Natural killer cell (primary cell): ENCODE data around the gene TRPM5. TPM values are rescaled to one million over a fixed set of nuclear protein-coding genes. Genes with fewer than 3 reads are reported as not detected.

Experiments used
- ATAC-seq, 3 donors: fragments of 150-1000 bp in 2 of 3; fragments of 200-7000 bp in 1 of 3; cut with Tn5 transposase; 1 replicate in 1 of 3; 2 replicates in 2 of 3; pipeline ENCODE4 v1.10.0; 2021; ENCODE audit warnings: mild to moderate bottlenecking in 2 of 3, moderate library complexity in 2 of 3
- DNase-seq, 2 donors: peaks; one replicate each; pipeline versions ENCODE4 v3.0.0 to v3.0.0-alpha.2; 2013 to 2021; ENCODE audit warnings: mixed read lengths in 1 of 2
- H3K27ac ChIP-seq: one replicate; pipeline ENCODE4 v1.5.1; 2013; ENCODE audit warnings: mild to moderate bottlenecking, low read length
- H3K27me3 ChIP-seq: one replicate; pipeline ENCODE4 v1.6.1; 2013; ENCODE audit warnings: low read length; ENCODE audit not compliant: control insufficient read depth, insufficient read depth
- H3K36me3 ChIP-seq: one replicate; pipeline ENCODE4 v1.6.1; 2013; ENCODE audit warnings: low read length; ENCODE audit not compliant: control insufficient read depth, insufficient read depth
- H3K4me1 ChIP-seq: one replicate; pipeline ENCODE4 v1.6.1; 2013; ENCODE audit warnings: low read length; ENCODE audit not compliant: control insufficient read depth, insufficient read depth
- H3K4me3 ChIP-seq: one replicate; pipeline ENCODE4 v1.5.1; 2013; ENCODE audit warnings: low read length
- H3K9me3 ChIP-seq: one replicate; pipeline ENCODE4 v1.6.1; 2013; ENCODE audit warnings: low read length; ENCODE audit not compliant: control insufficient read depth, insufficient read depth
- H3K27ac Mint-ChIP-seq, 2 donors: one replicate each; pipeline ENCODE4 v1.8.0; 2022; ENCODE audit warnings: mild to moderate bottlenecking in 2 of 2, mixed read lengths in 2 of 2, moderate library complexity in 1 of 2
- H3K27me3 Mint-ChIP-seq, 2 donors: one replicate each; pipeline ENCODE4 v1.8.0; 2022; ENCODE audit warnings: low read depth in 2 of 2, mixed read lengths in 2 of 2
- H3K36me3 Mint-ChIP-seq: one replicate; pipeline ENCODE4 v1.8.0; 2022; ENCODE audit warnings: mixed read lengths
- H3K4me1 Mint-ChIP-seq, 2 donors: one replicate each; pipeline ENCODE4 v1.8.0; 2022; ENCODE audit warnings: mixed read lengths in 2 of 2
- H3K4me3 Mint-ChIP-seq: one replicate; pipeline ENCODE4 v1.8.0; 2022; ENCODE audit warnings: mild to moderate bottlenecking, moderate library complexity, mixed read lengths
- H3K9me3 Mint-ChIP-seq, 2 donors: one replicate each; pipeline ENCODE4 v1.8.0; 2022; ENCODE audit warnings: mixed read lengths in 2 of 2
- WGBS: methylation state at CpG from one replicate; pipeline ENCODE4 v1.1.7; 2013; ENCODE audit warnings: missing lambda C conversion rate; ENCODE audit not compliant: insufficient coverage; 5-methylcytosine and 5-hydroxymethylcytosine counted together
- intact Hi-C: fragments of 100-400 bp; cut with micrococcal nuclease; formaldehyde crosslinking; loops from one replicate; pipeline ENCODE4 v1.14.2; 2022
- total RNA-seq, 4 donors: library from RNA; stranded (reverse); fragments of 120-200 nt in 1 of 4; gene quantifications; one replicate each; pipeline versions ENCODE4 v1.2.3 to v1.2.4, GENCODE V29; 2013 to 2022
- TF ChIP-seq, protein P1 (sequence below): fragments of 200-600 bp; IDR thresholded peaks from one replicate; pipeline ENCODE4 v1.8.0; 2022; ENCODE audit warnings: antibody characterized with exemption

The TRPM5 gene
- total RNA-seq, 3 donors from 2014 or later (not counting 1 experiment from before 2014, with no cell fraction given) = not detected

GRCh38 chr11:2450321-2451041 is 6.2 kb upstream of the TRPM5 start:
- Mint-ChIP-seq H3K4me3 (no peak overlapping the region), H3K9me3 (no peaks in the 10 kb centered on the region)
- DNase-seq = no peak

GRCh38 chr11:2449548-2450320 is 5.4 kb upstream of the TRPM5 start:
- no peak overlapping the region for H3K27ac Mint-ChIP-seq
- no peaks in the 10 kb centered on the region for H3K9me3 ChIP-seq
- intact Hi-C loops = no loop called here
- H3K4me1 ChIP-seq = peaks cover 37% of the 10 kb centered on the region
- H3K4me1 Mint-ChIP-seq = peaks cover 0 to 13% of the 10 kb centered on the region in 2 donors
- no peak overlapping the region for H3K27ac ChIP-seq
- peaks cover 12 to 28% of the 10 kb centered on the region in 2 donors for H3K27me3 Mint-ChIP-seq
- TF ChIP-seq, protein P1, sequence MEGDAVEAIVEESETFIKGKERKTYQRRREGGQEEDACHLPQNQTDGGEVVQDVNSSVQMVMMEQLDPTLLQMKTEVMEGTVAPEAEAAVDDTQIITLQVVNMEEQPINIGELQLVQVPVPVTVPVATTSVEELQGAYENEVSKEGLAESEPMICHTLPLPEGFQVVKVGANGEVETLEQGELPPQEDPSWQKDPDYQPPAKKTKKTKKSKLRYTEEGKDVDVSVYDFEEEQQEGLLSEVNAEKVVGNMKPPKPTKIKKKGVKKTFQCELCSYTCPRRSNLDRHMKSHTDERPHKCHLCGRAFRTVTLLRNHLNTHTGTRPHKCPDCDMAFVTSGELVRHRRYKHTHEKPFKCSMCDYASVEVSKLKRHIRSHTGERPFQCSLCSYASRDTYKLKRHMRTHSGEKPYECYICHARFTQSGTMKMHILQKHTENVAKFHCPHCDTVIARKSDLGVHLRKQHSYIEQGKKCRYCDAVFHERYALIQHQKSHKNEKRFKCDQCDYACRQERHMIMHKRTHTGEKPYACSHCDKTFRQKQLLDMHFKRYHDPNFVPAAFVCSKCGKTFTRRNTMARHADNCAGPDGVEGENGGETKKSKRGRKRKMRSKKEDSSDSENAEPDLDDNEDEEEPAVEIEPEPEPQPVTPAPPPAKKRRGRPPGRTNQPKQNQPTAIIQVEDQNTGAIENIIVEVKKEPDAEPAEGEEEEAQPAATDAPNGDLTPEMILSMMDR = no peak
- no peak overlapping the region for H3K4me3 Mint-ChIP-seq
- no peak overlapping the region for H3K4me3 ChIP-seq
- H3K27me3 ChIP-seq = peaks cover 31% of the 10 kb centered on the region
- ATAC-seq (no peak), DNase-seq (no peak)
- no peaks in the 10 kb centered on the region for H3K9me3 Mint-ChIP-seq
- H3K36me3 Mint-ChIP-seq = no peaks in the 10 kb centered on the region
- WGBS = 91% methylated on average over 26 of the region's 26 CpGs
- no peaks in the 10 kb centered on the region for H3K36me3 ChIP-seq

More at GRCh38 chr11:2450321-2451041, 6.2 kb upstream of the TRPM5 start:
- intact Hi-C loops = no loop called here
- Histone ChIP-seq H3K4me1 (peaks cover 34% of the 10 kb centered on the region), H3K36me3 (no peaks in the 10 kb centered on the region), H3K9me3 (no peaks in the 10 kb centered on the region), H3K27me3 (peaks cover 29% of the 10 kb centered on the region), H3K27ac (no peak overlapping the region), H3K4me3 (no peak overlapping the region)
- TF ChIP-seq, protein P1 = no peak
- 46% methylated on average over 19 of the region's 19 CpGs for WGBS
- peak in 1 of 3 donors; percentile 21 for ATAC-seq
- no peak overlapping the region for H3K27ac Mint-ChIP-seq
- H3K36me3 Mint-ChIP-seq = no peaks in the 10 kb centered on the region
- peaks cover 19 to 28% of the 10 kb centered on the region in 2 donors for H3K27me3 Mint-ChIP-seq
- H3K4me1 Mint-ChIP-seq = peaks cover 0 to 9% of the 10 kb centered on the region in 2 donors

DNA sequence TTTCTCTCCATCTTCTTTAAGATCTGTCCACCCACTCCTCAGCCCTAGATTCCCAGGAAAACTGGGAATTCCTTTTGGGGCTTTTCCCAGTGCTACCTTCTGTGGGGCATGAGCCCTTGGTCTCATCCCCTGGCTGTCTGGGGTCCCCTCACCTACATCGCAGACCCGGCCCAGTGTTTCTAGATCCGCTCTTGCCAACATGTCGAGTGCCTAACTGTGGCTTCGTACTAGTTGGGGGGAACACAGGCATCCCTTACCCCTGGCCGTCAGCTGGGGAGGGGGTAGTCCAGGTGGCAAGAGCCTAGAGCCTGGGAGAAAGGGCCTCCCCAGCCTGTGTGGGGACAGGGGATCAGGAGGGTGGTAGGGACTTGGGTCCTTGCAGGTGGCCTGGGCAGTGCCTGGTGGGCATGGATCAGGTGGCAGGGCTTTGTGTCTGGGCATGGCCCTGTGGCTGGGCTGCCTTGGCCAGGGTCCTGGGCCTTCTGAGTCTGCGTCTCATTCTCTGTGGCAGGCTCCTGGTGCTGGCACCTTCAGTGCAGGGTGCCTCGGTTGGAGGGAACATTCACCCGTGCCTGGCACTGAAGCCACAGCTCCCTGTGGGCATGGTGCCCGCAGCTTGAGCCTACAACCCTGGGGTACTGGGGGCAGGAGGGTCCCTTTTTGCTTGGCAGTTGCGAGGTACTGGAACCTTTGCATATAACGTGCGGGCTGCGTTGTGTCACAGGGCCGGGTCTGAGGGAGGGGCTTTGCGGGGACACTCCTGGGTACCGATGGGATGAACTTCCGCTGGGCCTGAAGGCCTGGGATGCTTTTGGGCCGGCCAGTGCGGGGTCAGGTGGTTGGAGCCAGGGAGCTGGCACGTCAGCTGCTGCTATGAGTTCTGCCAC is 4.6 kb upstream of the TRPM5 start:
- H3K36me3 Mint-ChIP-seq = no peaks in the 10 kb centered on the region
- Histone ChIP-seq H3K4me1 (peaks cover 42% of the 10 kb centered on the region), H3K9me3 (no peaks in the 10 kb centered on the region), H3K4me3 (no peak overlapping the region), H3K27ac (no peak overlapping the region), H3K27me3 (peaks cover 31% of the 10 kb centered on the region), H3K36me3 (no peaks in the 10 kb centered on the region)
- TF ChIP-seq, protein P1 = no peak
- intact Hi-C loops = no loop called here
- peaks cover 7 to 25% of the 10 kb centered on the region in 2 donors for H3K27me3 Mint-ChIP-seq
- no peak overlapping the region for H3K27ac Mint-ChIP-seq
- peaks cover 0 to 13% of the 10 kb centered on the region in 2 donors for H3K4me1 Mint-ChIP-seq
- DNase-seq (no peak), ATAC-seq (no peak)
- WGBS = 93% methylated on average over 21 of the region's 21 CpGs
- H3K9me3 Mint-ChIP-seq = no peaks in the 10 kb centered on the region
- no peak overlapping the region for H3K4me3 Mint-ChIP-seq
